SK-N-SH (cell line): ENCODE results near the gene BRAT1. TPM values are rescaled to one million over a fixed set of nuclear protein-coding genes. Genes with fewer than 3 reads are reported as not detected.
"Not testable (repeated sequence)": the region's sequence is repeated elsewhere in the genome, so short reads cannot be mapped to it uniquely, and the experiment has no call there.

Experiments used
- CTCF ChIA-PET: fragments of 300-600, 350-600 bp; formaldehyde crosslinking; extraction: SDS; loops from one replicate; lab custom pipeline; 2021; lab: Yijun Ruan, JAX
- POLR2A ChIA-PET: fragments of 350-600 bp; sonication (Branson Sonifier 250); formaldehyde crosslinking; extraction: SDS; loops from one replicate; lab custom pipeline; 2020; ENCODE audit warnings: antibody characterized with exemption, inconsistent platforms; lab: Yijun Ruan, JAX
- DNase-seq: peaks from one replicate; pipeline ENCODE4 v3.0.0; 2012
- H2AFZ ChIP-seq: fragments of 200-600 bp; sonication (generic); 2 replicates; pipeline ENCODE4 v1.8.1; 2016; ENCODE audit warnings: antibody characterized with exemption, mild to moderate bottlenecking, low read depth
- H3F3A ChIP-seq: fragments of 200-600 bp; sonication (generic); replicated peaks from 2 replicates; pipeline ENCODE3; 2016; ENCODE audit warnings: antibody characterized with exemption, mild to moderate bottlenecking; ENCODE audit not compliant: insufficient read depth
- H3K27ac ChIP-seq, 2 experiments: fragments of 200-500 bp in 1 of 2; fragments of 200-600 bp in 1 of 2; sonication (Bioruptor generic) in 1 of 2; sonication (generic), shearing (Covaris generic) in 1 of 2; 2 replicates each; pipeline versions ENCODE4 v1.5.1 to v1.6.1; 2014 to 2016; ENCODE audit warnings: low read depth in 2 of 2, inconsistent platforms in 1 of 2, low read length in 1 of 2, mild to moderate bottlenecking in 1 of 2, mixed read lengths in 1 of 2
- H3K27me3 ChIP-seq: fragments of 200-600 bp; sonication (generic), shearing (Covaris generic); 2 replicates; pipeline ENCODE4 v1.6.1; 2016; ENCODE audit warnings: mixed run types; ENCODE audit not compliant: insufficient read depth
- H3K36me3 ChIP-seq, 2 experiments: fragments of 200-500 bp in 1 of 2; fragments of 200-600 bp in 1 of 2; sonication (Bioruptor generic) in 1 of 2; sonication (generic) in 1 of 2; replicated peaks in 1 of 2; 2 replicates each; pipeline versions ENCODE3 to v1.5.1; 2014 to 2016; ENCODE audit warnings: low read length in 1 of 2, mild to moderate bottlenecking in 1 of 2; ENCODE audit not compliant: insufficient read depth in 2 of 2, control insufficient read depth in 1 of 2
- H3K4me1 ChIP-seq, 2 experiments: fragments of 200-500 bp in 1 of 2; fragments of 200-600 bp in 1 of 2; sonication (Bioruptor generic) in 1 of 2; sonication (generic), shearing (Covaris generic) in 1 of 2; 2 replicates each; pipeline versions ENCODE4 v1.5.1 to v1.6.1; 2014 to 2016; ENCODE audit warnings: low read depth in 1 of 2, low read length in 1 of 2, mixed run types in 1 of 2; ENCODE audit not compliant: insufficient read depth in 2 of 2, control insufficient read depth in 1 of 2
- H3K4me2 ChIP-seq: fragments of 200-600 bp; sonication (generic), shearing (Covaris generic); 2 replicates; pipeline ENCODE4 v1.6.1; 2017; ENCODE audit warnings: mixed run types
- H3K4me3 ChIP-seq, 2 experiments: fragments of 200-500 bp in 1 of 2; fragments of 200-600 bp in 1 of 2; sonication (Bioruptor generic) in 1 of 2; sonication (generic), shearing (Covaris generic) in 1 of 2; 2 replicates each; pipeline versions ENCODE4 v1.5.1 to v1.8.1; 2014 to 2016; ENCODE audit warnings: low read depth in 2 of 2, inconsistent platforms in 1 of 2, low read length in 1 of 2, mild to moderate bottlenecking in 1 of 2, mixed read lengths in 1 of 2, moderate library complexity in 1 of 2
- H3K79me2 ChIP-seq: fragments of 200-600 bp; sonication (generic); 2 replicates; pipeline ENCODE4 v1.8.1; 2017; ENCODE audit warnings: mild to moderate bottlenecking; ENCODE audit not compliant: insufficient read depth
- H3K9ac ChIP-seq: fragments of 200-600 bp; sonication (generic); 2 replicates; pipeline ENCODE4 v1.6.1; 2017; ENCODE audit warnings: mixed run types
- H3K9me2 ChIP-seq: fragments of 200-600 bp; sonication (generic); 2 replicates; pipeline ENCODE4 v1.6.1; 2017; ENCODE audit warnings: mixed run types
- H3K9me3 ChIP-seq: fragments of 200-600 bp; sonication (generic); 2 replicates; pipeline ENCODE4 v1.6.1; 2017; ENCODE audit warnings: mixed run types, mild to moderate bottlenecking, moderate library complexity
- H4K20me1 ChIP-seq: fragments of 200-600 bp; sonication (generic); 2 replicates; pipeline ENCODE4 v1.6.1; 2017; ENCODE audit warnings: mild to moderate bottlenecking, mixed run types; ENCODE audit not compliant: insufficient read depth
- ELF1 ChIP-seq: IDR thresholded peaks from 2 replicates; pipeline ENCODE4 v1.4.0; 2012
- EP300 ChIP-seq, 2 experiments: IDR thresholded peaks; 2 replicates each; pipeline versions ENCODE4 v1.4.0 to v1.6.1; 2012; ENCODE audit warnings: borderline replicate concordance in 1 of 2, low read depth in 1 of 2, low read length in 1 of 2
- EZH2phosphoT487 ChIP-seq: fragments of 200-600 bp; sonication (generic); IDR thresholded peaks from 2 replicates; pipeline ENCODE4 v1.6.1; 2017; ENCODE audit warnings: low read depth, mixed run types, mild to moderate bottlenecking, antibody characterized with exemption, moderate library complexity, borderline replicate concordance
- GABPA ChIP-seq: IDR thresholded peaks from 2 replicates; pipeline ENCODE4 v1.4.0; 2012; ENCODE audit warnings: low read depth, mild to moderate bottlenecking
- JUND ChIP-seq: IDR thresholded peaks from 2 replicates; pipeline ENCODE4 v1.4.0; 2012
- MEF2A ChIP-seq: IDR thresholded peaks from 2 replicates; pipeline ENCODE4 v1.4.0; 2012; ENCODE audit warnings: low read depth, borderline replicate concordance
- NFIC ChIP-seq: IDR thresholded peaks from 2 replicates; pipeline ENCODE4 v1.4.0; 2012; ENCODE audit warnings: borderline replicate concordance
- RCOR1 ChIP-seq: fragments of 150-350 bp; IDR thresholded peaks from 2 replicates; pipeline ENCODE4 v1.6.1; 2017; ENCODE audit warnings: antibody characterized with exemption, low read length
- RFX5 ChIP-seq: IDR thresholded peaks from 2 replicates; pipeline ENCODE4 v1.6.1; 2012; ENCODE audit warnings: mild to moderate bottlenecking, improper control_type of control experiment, low read length
- RXRA ChIP-seq: IDR thresholded peaks from 2 replicates; pipeline ENCODE4 v1.4.0; 2012; ENCODE audit warnings: low read depth, mild to moderate bottlenecking, borderline replicate concordance
- SIN3A ChIP-seq: IDR thresholded peaks from 2 replicates; pipeline ENCODE4 v1.6.1; 2012; ENCODE audit warnings: low read depth, mild to moderate bottlenecking, low read length, moderate library complexity, borderline replicate concordance
- TCF12 ChIP-seq: IDR thresholded peaks from 2 replicates; pipeline ENCODE4 v1.4.0; 2012
- TEAD4 ChIP-seq: IDR thresholded peaks from 2 replicates; pipeline ENCODE4 v1.4.0; 2012; ENCODE audit warnings: mild to moderate bottlenecking, borderline replicate concordance; ENCODE audit not compliant: insufficient read depth
- WGBS: methylation state at CpG from one replicate; pipeline ENCODE4 v1.1.6; 2017; ENCODE audit warnings: low lambda C conversion rate; 5-methylcytosine and 5-hydroxymethylcytosine counted together
- polyA plus RNA-seq, 3 experiments: library from polyadenylated mRNA; depleted of rRNA; stranded (reverse); fragments of >200 nt; gene quantifications; 2 replicates each; pipeline ENCODE4 v1.2.3, GENCODE V29; 2012
- TF ChIP-seq, protein P1 (sequence below): fragments of 200-600 bp; sonication (generic); IDR thresholded peaks from 2 replicates; pipeline ENCODE4 v1.6.1; 2017; ENCODE audit warnings: antibody characterized with exemption, mild to moderate bottlenecking, moderate library complexity
- TF ChIP-seq, protein P2 (sequence below): IDR thresholded peaks from 2 replicates; pipeline ENCODE4 v1.4.0; 2012; ENCODE audit warnings: low read depth
- TF ChIP-seq, protein P3 (sequence below): IDR thresholded peaks from 2 replicates; pipeline ENCODE4 v1.4.0; 2012; ENCODE audit warnings: low read depth, borderline replicate concordance

The BRAT1 gene
- polyA plus RNA-seq, 1 of the 3 experiments (the other 2 are of a cell fraction) = 36.2 TPM

DNA sequence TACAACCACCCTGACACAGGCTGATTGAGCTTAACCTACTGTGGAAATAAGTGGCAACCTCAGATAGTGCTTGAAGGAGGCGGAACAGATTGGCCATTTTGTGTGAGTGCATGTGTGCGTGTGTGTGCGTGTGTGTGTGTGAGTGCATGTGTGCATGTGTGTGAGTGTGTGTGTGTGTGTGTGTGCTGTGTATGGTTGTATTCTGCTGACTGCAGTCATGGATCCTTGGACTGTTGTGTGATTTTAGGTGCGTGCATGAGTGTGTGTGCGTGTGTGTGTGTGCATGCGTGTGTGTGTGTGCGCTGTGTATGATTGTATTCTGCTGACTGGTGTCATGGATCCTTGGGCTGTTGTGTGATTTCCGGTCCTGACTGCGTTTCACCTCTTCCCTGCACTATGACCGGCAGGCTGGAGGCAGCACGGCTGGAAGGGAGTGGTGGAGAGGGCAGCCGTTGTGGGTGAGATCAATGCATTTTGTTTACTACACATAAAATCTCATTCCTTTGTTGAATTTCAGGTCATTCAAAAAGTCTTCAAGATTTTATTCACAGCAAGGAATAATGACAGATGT lies 9.7 kb upstream of the BRAT1 start:
- ChIA-PET POLR2A (no interaction called here), CTCF (no interaction called here)
- peaks cover 0 to 2% of the 10 kb centered on the region in 2 experiments; a peak in 1 of 4 replicates for H3K4me1 ChIP-seq
- H3F3A ChIP-seq = peaks cover 9% of the 10 kb centered on the region
- H3K79me2 ChIP-seq = peaks cover 37% of the 10 kb centered on the region; the same call in 1 of the 2 replicates
- H3K9ac ChIP-seq = no peak overlapping the region
- no peaks in the 10 kb centered on the region for H3K9me3 ChIP-seq
- H3K36me3 ChIP-seq = peaks cover 2 to 8% of the 10 kb centered on the region in 2 experiments
- H3K9me2 ChIP-seq = no peaks in the 10 kb centered on the region
- H3K27me3 ChIP-seq = no peaks in the 10 kb centered on the region
- TF ChIP-seq GABPA (no peak), EP300 (IDR thresholded peaks at IDR 0.05; ENCODE audit: borderline replicate concordance in 1 of 2, low read depth in 1 of 2, low read length in 1 of 2) (no peak), ELF1 (no peak), RXRA (no peak), RCOR1 (no peak), MEF2A (no peak), JUND (no peak), EZH2phosphoT487 (no peak), NFIC (no peak), SIN3A (no peak), TEAD4 (no peak), TCF12 (no peak), RFX5 (no peak)
- TF ChIP-seq, protein P1, sequence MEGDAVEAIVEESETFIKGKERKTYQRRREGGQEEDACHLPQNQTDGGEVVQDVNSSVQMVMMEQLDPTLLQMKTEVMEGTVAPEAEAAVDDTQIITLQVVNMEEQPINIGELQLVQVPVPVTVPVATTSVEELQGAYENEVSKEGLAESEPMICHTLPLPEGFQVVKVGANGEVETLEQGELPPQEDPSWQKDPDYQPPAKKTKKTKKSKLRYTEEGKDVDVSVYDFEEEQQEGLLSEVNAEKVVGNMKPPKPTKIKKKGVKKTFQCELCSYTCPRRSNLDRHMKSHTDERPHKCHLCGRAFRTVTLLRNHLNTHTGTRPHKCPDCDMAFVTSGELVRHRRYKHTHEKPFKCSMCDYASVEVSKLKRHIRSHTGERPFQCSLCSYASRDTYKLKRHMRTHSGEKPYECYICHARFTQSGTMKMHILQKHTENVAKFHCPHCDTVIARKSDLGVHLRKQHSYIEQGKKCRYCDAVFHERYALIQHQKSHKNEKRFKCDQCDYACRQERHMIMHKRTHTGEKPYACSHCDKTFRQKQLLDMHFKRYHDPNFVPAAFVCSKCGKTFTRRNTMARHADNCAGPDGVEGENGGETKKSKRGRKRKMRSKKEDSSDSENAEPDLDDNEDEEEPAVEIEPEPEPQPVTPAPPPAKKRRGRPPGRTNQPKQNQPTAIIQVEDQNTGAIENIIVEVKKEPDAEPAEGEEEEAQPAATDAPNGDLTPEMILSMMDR = no peak
- TF ChIP-seq, protein P2, sequence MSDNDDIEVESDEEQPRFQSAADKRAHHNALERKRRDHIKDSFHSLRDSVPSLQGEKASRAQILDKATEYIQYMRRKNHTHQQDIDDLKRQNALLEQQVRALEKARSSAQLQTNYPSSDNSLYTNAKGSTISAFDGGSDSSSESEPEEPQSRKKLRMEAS = no peak
- TF ChIP-seq, protein P3, sequence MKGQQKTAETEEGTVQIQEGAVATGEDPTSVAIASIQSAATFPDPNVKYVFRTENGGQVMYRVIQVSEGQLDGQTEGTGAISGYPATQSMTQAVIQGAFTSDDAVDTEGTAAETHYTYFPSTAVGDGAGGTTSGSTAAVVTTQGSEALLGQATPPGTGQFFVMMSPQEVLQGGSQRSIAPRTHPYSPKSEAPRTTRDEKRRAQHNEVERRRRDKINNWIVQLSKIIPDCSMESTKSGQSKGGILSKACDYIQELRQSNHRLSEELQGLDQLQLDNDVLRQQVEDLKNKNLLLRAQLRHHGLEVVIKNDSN = no peak
- 97% methylated on average over 12 of the region's 12 CpGs for WGBS
- no peak overlapping the region for H3K4me3 ChIP-seq
- no peak overlapping the region for H2AFZ ChIP-seq
- DNase-seq = no peak
- no peaks in the 10 kb centered on the region for H4K20me1 ChIP-seq
- H3K27ac ChIP-seq = no peak overlapping the region
- no peak overlapping the region for H3K4me2 ChIP-seq

DNA sequence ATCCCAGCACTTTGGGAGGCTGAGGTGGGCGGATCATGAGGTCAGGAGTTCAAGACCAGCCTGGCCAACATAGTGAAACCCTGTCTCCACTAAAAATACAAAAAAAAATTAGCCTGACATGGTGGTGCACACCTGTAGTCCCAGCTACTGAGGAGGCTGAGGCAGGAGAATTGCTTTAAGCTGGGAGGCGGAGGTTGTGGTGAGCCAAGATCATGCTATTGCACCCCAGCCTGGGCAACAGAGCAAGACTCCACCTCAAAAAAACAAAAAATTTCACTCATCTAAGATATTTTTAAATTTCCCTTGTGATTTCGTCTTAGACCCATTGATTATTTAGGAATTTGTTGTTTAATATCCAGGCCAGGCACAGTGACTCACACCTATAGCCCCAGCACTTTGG lies 8.6 kb upstream of the BRAT1 start:
- H3K4me3 ChIP-seq, H3K4me1 ChIP-seq, H3K9ac ChIP-seq, H3K4me2 ChIP-seq, DNase-seq, H3K27me3 ChIP-seq, H3K27ac ChIP-seq, H3K9me2 ChIP-seq, H3F3A ChIP-seq, H4K20me1 ChIP-seq, H3K36me3 ChIP-seq, POLR2A ChIA-PET, H3K9me3 ChIP-seq, H2AFZ ChIP-seq: not testable (repeated sequence)
- peaks cover 41% of the 10 kb centered on the region; the same call in 1 of the 2 replicates for H3K79me2 ChIP-seq
- CTCF ChIA-PET = interaction anchor here (1.0 to 1.5 kb wide), 2 partner anchors 56 to 113 kb away, joined by 3 to 6 read pairs; no protein-coding TSS in a partner anchor
- 98% methylated on average over 3 of the region's 3 CpGs for WGBS
